Lung (tissue), 12 donors: ENCODE results near the gene TNS4. TPM values are rescaled to one million over a fixed set of nuclear protein-coding genes. Genes with fewer than 3 reads are reported as not detected.
A peak's percentile ranks its signal among the peaks of the same experiment; 100 is the strongest.

Experiments used
- ATAC-seq: fragments of 200-7000 bp; cut with Tn5 transposase; one replicate; pipeline ENCODE4 v1.9.1; 2020; ENCODE audit warnings: moderate number of reproducible peaks; ENCODE audit not compliant: insufficient read depth, low FRiP score
- DNase-seq, 3 donors: peaks; one replicate each; pipeline ENCODE4 v3.0.0-alpha.2; 2013 to 2017
- H3K27ac ChIP-seq, 2 donors: one replicate each; pipeline ENCODE4 v1.5.1; 2013; ENCODE audit warnings: mild to moderate bottlenecking in 2 of 2, moderate library complexity in 2 of 2, control low read depth in 1 of 2, inconsistent platforms in 1 of 2, low read depth in 1 of 2, low read length in 1 of 2
- H3K27me3 ChIP-seq, 3 donors: one replicate each; pipeline ENCODE4 v1.5.1; 2013; ENCODE audit warnings: low read length in 2 of 3; ENCODE audit not compliant: control insufficient read depth in 3 of 3, insufficient read depth in 3 of 3
- H3K36me3 ChIP-seq, 4 donors: one replicate each; pipeline ENCODE4 v1.5.1; 2013; ENCODE audit warnings: low read length in 4 of 4, mild to moderate bottlenecking in 1 of 4, moderate library complexity in 1 of 4; ENCODE audit not compliant: control insufficient read depth in 4 of 4, insufficient read depth in 4 of 4
- H3K4me1 ChIP-seq, 5 donors: one replicate each; pipeline ENCODE4 v1.5.1; 2013; ENCODE audit warnings: low read length in 5 of 5, mild to moderate bottlenecking in 2 of 5, moderate library complexity in 1 of 5; ENCODE audit not compliant: control insufficient read depth in 5 of 5, insufficient read depth in 5 of 5
- H3K4me3 ChIP-seq: one replicate; pipeline ENCODE4 v1.5.1; 2013; ENCODE audit warnings: mild to moderate bottlenecking, control low read depth, moderate library complexity
- H3K9ac ChIP-seq, 2 donors: one replicate each; pipeline ENCODE4 v1.5.1; 2013; ENCODE audit warnings: low read length in 2 of 2, control low read depth in 1 of 2; ENCODE audit not compliant: insufficient read depth in 1 of 2
- H3K9me3 ChIP-seq, 4 donors: one replicate each; pipeline ENCODE4 v1.5.1; 2013; ENCODE audit warnings: low read length in 3 of 4, mild to moderate bottlenecking in 1 of 4, moderate library complexity in 1 of 4; ENCODE audit not compliant: control insufficient read depth in 4 of 4, insufficient read depth in 3 of 4
- CTCF ChIP-seq: IDR thresholded peaks from 2 replicates; pipeline ENCODE4 v1.5.1; 2012; ENCODE audit warnings: mild to moderate bottlenecking; ENCODE audit errors: control extremely low read depth, extremely low read depth
- WGBS, 2 donors: extraction: QIAGEN DNeasy Blood & Tissue Kit; methylation state at CpG; one replicate each; pipeline ENCODE4 v1.1.7; 2013; 5-methylcytosine and 5-hydroxymethylcytosine counted together
- polyA plus RNA-seq, 2 donors: library from polyadenylated mRNA; stranded (reverse); fragments of 200-250 nt; gene quantifications; one replicate each; pipeline ENCODE4 v1.2.1, GENCODE V29; 2013
- total RNA-seq, 2 donors: library from RNA; depleted of rRNA in 1 of 2; stranded (reverse); fragments of >200 nt in 1 of 2; gene quantifications; one replicate each; pipeline ENCODE4 v1.2.1, GENCODE V29; 2014 to 2021
- donor health status: control.
- donor health status: control.
- donor health status: Bipolar disorder and iron deficiency.
- donor health status: healthy.
- donor health status: DM: yes; HTN: yes; CAD: no.

Gene TNS4
- total and polyA plus RNA-seq, 4 donors = 0.17 to 6.8 (median 2.2) TPM

GRCh38 chr17:40522961-40523310 lies 21.5 kb upstream of the TNS4 start:
- H3K4me3 ChIP-seq = no peak overlapping the region
- ATAC-seq (no peak), DNase-seq (no peak)
- H3K27me3 ChIP-seq = no peaks in the 10 kb centered on the region
- H3K36me3 ChIP-seq = no peaks in the 10 kb centered on the region
- 90 to 95% methylated on average over 5 of the region's 5 CpGs for WGBS, 2 donors
- H3K9ac ChIP-seq = no peak overlapping the region
- peaks cover 0 to 3% (median 0%) of the 10 kb centered on the region in 5 donors for H3K4me1 ChIP-seq
- H3K9me3 ChIP-seq = peaks cover 0 to 3% (median 0%) of the 10 kb centered on the region in 4 donors
- peak overlapping the region in 1 of 2 donors; percentile 54 for H3K27ac ChIP-seq
- no peak for TF ChIP-seq CTCF

- no peak overlapping the region for H3K4me3 ChIP-seq
- H3K4me1 ChIP-seq = peaks cover 0 to 4% (median 0%) of the 10 kb centered on the region in 5 donors
- no peaks in the 10 kb centered on the region for H3K27me3 ChIP-seq
- peak overlapping the region in 1 of 2 donors; percentile 54 for H3K27ac ChIP-seq
- H3K9ac ChIP-seq = no peak overlapping the region
- TF ChIP-seq CTCF = no peak
- DNase-seq (no peak), ATAC-seq (no peak)
- 92 to 94% methylated on average over 7 of the region's 7 CpGs for WGBS, 2 donors
- peaks cover 0 to 3% (median 0%) of the 10 kb centered on the region in 4 donors for H3K9me3 ChIP-seq
- no peaks in the 10 kb centered on the region for H3K36me3 ChIP-seq
Observed at GRCh38 chr17:40522250-40522960, 21.0 kb upstream of the TNS4 start.

- WGBS, 2 donors = 89 to 96% methylated on average over 13 to 14 of the region's 14 CpGs
- Histone ChIP-seq H3K27me3 (no peaks in the 10 kb centered on the region), H3K27ac (no peak overlapping the region), H3K9me3 (peaks cover 0 to 3% (median 0%) of the 10 kb centered on the region in 4 donors), H3K4me1 (peaks cover 0 to 6% (median 0%) of the 10 kb centered on the region in 5 donors), H3K36me3 (no peaks in the 10 kb centered on the region), H3K4me3 (no peak overlapping the region), H3K9ac (no peak overlapping the region)
- TF ChIP-seq CTCF = no peak
- ATAC-seq = no peak
- DNase-seq = no peak
Observed at GRCh38 chr17:40520991-40521453, 19.6 kb upstream of the TNS4 start.
